GM19193 (cell line): Measurements from ENCODE around the gene GABRA5.

Experiments
- POLR2A ChIP-seq: IDR thresholded peaks from 4 replicates; pipeline ENCODE4 v1.6.1; 2011; ENCODE audit not compliant: insufficient read depth, insufficient read length; ENCODE audit errors: extremely low read depth

GABRA5 gene

GRCh38 chr15:26872206-26872605 lies 5.3 kb downstream of the GABRA5 start:
- TF ChIP-seq POLR2A = no peak

GRCh38 chr15:26873846-26874245 lies 7.0 kb downstream of the GABRA5 start:
- TF ChIP-seq POLR2A = no peak

- no peak for TF ChIP-seq POLR2A
These were observed 8.1 kb downstream of the GABRA5 start for GRCh38 chr15:26874774-26875475.

- TF ChIP-seq POLR2A = no peak
These were observed 8.6 kb downstream of the GABRA5 start for GRCh38 chr15:26875476-26875850.

GRCh38 chr15:26877831-26878230 lies 11.0 kb downstream of the GABRA5 start:
- TF ChIP-seq POLR2A = no peak

DNA sequence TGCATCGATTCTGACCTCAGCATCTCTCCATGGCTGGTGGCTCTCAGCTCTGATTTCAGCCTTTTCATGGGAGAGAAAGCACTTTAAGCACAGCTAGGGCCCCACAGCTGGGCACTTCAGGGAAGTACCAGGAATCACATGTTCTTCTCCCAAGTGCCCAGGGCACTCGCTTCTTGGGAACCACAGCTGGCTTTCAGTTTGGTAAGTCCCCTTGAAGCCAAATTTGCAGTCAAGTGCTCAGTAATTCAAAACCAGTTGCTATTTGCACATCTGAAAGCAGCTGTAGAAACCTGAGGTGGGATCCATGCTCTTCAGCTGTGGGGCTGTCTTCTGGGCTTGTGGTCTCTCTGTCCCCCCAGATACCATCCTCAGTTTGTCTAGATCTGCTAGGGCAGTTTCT lies 12.8 kb downstream of the GABRA5 start:
- TF ChIP-seq POLR2A = no peak

DNA sequence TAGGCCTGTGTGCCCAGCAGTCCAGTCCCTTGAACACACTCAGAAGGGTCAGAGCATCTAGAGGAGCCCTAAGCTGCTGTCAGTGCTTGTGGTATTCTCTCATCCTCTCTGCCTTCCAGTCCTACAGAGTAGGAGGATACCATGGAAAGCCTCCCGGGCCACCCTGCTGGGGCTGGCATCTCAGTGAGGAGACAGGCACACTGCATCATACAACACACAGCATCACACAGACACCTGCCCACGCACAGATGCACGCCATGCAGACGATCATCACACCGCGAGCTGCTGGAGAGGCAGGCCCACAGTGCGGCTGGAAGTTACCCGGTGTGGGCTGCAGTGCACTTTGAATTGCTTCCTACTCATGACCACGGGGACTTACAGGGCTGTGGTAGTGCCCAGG lies 15.2 kb downstream of the GABRA5 start:
- TF ChIP-seq POLR2A = no peak

- no peak for TF ChIP-seq POLR2A
These were observed 15.9 kb downstream of the GABRA5 start for GRCh38 chr15:26882616-26883365.

DNA sequence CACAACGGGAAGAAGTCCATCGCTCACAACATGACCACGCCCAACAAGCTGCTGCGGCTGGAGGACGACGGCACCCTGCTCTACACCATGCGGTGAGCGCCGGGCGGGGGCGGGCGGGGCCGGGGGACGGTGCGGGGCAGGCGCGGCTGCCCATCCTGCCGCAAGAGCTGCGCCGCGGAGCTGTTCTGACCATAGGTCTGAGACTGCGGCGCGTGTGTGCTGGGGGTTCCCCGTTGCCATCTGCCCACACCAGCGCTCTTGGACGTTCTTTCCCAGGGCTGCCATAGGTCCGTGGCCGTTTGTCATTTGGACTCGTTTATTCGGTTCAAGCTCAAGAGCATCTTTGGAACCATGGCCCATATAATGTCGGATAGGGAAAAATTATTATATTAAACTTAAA lies 16.6 kb downstream of the GABRA5 start:
- TF ChIP-seq POLR2A = no peak

DNA sequence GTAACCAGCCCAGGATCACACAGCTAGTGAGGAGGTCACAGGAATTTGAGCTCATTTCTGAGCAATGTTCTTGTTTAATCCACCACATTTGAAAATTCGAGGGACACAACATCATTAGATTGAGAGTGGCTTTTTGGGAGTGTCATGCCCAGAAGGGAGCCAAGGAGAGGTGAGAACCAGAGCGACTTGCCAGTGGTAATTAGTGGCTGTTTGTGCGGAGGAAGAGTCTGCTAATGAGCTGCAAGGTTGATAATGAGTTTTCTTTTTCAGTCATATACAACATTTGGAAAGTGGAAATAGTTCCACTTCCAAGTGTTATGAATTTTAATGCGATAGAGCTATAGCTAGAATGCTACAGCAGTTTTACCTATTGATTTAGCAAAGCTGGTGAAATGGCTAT lies 19.7 kb downstream of the GABRA5 start:
- TF ChIP-seq POLR2A = no peak

DNA sequence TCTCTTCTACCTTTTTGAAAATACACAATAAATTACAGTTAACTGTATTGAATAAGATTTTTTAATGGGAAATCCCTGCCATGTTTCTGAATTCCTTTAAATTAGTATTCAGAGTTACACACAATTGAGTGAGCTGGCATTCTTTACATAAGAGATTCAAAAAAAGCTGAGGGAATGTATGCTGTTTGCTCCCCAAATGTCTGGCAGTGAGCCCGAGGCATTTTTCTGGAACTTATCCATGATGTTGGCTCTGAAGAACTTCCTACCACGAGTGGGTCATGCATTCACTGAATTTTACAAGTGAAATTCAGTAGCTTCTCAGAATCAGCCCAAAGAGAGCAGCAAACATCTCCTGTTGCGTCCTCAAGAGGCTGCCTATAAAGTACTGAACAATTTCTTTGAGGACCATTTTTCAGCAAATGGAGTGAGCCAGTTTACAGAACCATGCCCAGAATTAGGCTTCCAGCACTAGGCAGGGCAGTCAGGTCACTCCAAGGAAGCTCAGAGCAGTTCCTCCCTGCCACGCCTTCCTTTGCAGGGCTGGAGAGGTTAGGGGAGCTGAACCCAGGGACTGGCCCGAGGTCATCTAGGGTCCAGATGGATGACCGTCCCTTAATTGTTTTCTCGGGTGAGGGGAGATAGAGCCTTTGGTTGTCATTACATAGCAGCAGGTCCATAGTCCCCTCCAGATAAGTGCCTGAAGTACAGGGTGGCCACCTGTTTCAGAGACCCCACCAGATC lies 21.2 kb downstream of the GABRA5 start:
- no peak for TF ChIP-seq POLR2A

DNA sequence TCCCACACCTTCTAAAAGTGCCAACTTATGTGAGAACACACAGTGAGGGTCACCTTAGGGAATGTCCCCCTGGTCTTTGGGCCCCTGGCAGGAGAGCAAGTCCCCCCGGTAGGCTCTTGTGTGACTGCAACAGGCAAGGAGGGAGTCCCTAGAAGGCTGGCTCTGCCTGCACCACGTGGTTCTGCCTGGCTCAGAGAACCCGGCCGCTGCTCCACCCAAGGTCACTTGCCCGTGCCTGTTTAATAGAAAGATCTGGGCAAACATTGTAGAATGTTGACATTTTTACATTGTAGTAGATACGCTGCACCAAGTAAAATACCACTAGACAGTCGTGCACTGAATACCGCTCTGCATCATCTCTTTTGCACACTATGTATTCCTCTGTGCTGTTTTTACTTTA lies 21.9 kb downstream of the GABRA5 start:
- TF ChIP-seq POLR2A = no peak

GRCh38 chr15:26889298-26889898 lies 22.5 kb downstream of the GABRA5 start:
- TF ChIP-seq POLR2A = no peak

- no peak for TF ChIP-seq POLR2A
These were observed 23.6 kb downstream of the GABRA5 start for GRCh38 chr15:26890451-26890850.

- no peak for TF ChIP-seq POLR2A
These were observed 24.1 kb downstream of the GABRA5 start for GRCh38 chr15:26890988-26891387.
